Measurements from ENCODE around the gene SKOR1. TPM values are rescaled to one million over a fixed set of nuclear protein-coding genes. Genes with fewer than 3 reads are reported as not detected.
A peak's percentile ranks its signal among the peaks of the same experiment; 100 is the strongest.

Gene SKOR1
- total and polyA plus RNA-seq, 2 donors: 0.14 to 0.46 TPM

DNA sequence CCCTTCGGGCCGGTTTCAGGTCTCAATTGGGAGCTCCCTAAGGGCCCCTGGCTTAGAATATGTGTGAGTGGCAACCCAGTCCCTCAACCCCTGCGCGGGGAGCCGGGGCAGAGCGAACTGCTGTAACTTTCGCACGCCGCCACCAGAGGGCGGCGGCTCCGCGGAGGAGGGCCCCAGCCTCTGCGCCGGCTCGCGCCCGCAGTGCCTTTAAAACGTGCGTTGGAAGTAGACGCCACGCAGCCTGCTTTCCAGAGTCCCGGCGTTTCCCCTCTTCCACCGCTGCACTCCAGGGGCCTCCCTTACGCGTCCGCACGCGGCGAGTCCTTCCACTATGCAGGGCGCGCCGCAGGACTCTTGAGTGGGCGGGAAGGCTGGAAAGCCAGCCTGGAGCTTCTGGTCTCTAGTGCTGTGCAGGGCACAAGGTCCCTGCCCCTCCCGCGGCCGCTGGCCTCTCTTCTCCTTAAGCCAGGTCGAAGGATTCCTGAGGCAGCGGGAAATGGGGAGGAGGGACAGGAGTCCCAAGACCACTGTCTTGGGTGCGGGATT, 38.2 kb downstream of the SKOR1 start:
- Histone ChIP-seq H3K4me1 (ENCODE audit: control insufficient read depth in 2 of 2, insufficient read depth in 2 of 2, low read length in 2 of 2) (peaks cover 0 to 4% of the 10 kb centered on the region in 2 donors), H3K36me3 (ENCODE audit: control insufficient read depth in 2 of 2, insufficient read depth in 2 of 2, low read length in 1 of 2) (no peaks in the 10 kb centered on the region), H3K4me3 (ENCODE audit: low read length in 2 of 2) (peak overlapping the region; percentile 13 to 25), H3K27me3 (ENCODE audit: control insufficient read depth in 2 of 2, insufficient read depth in 1 of 2, low read length in 1 of 2) (no peaks in the 10 kb centered on the region), H3K9me3 (ENCODE audit: control insufficient read depth in 2 of 2, insufficient read depth in 1 of 2, low read length in 1 of 2) (peaks cover 0 to 5% of the 10 kb centered on the region in 2 donors), H3K27ac (ENCODE audit: low read depth in 1 of 2, low read length in 1 of 2) (no peak overlapping the region)
- 7% methylated on average over 41 of the region's 41 CpGs for WGBS
- peak in 6 of 9 donors; percentile 52 to 85 (median 66) for DNase-seq (ENCODE audit: low read depth in 6 of 9, low spot score in 9 of 9)

DNA sequence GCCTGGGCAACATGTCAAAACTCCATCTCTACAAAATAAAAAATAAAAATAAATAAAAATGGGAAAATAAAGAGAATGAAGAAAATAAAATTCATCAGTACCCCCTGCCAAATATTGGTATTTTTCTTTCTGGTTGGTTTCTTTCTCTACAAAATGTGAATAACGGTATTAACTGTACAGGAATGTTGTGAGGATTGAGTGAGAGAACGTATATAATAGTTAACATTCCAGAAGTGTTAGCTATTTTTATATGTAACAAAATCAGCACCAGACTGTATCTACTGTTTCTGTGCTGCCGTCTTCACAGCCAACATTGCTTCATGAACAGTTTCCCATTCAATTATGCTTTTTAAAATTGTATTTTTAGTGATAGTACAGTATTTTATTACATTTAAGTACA, 40.0 kb downstream of the SKOR1 start:
- DNase-seq (ENCODE audit: low read depth in 6 of 9, low spot score in 9 of 9): no peak
- 95% methylated on average over 3 of the region's 3 CpGs for WGBS
- Histone ChIP-seq H3K4me3 (ENCODE audit: low read length in 2 of 2) (no peak overlapping the region), H3K27me3 (ENCODE audit: control insufficient read depth in 2 of 2, insufficient read depth in 1 of 2, low read length in 1 of 2) (no peaks in the 10 kb centered on the region), H3K27ac (ENCODE audit: low read depth in 1 of 2, low read length in 1 of 2) (no peak overlapping the region), H3K9me3 (ENCODE audit: control insufficient read depth in 2 of 2, insufficient read depth in 1 of 2, low read length in 1 of 2) (peaks cover 0 to 11% of the 10 kb centered on the region in 2 donors), H3K4me1 (ENCODE audit: control insufficient read depth in 2 of 2, insufficient read depth in 2 of 2, low read length in 2 of 2) (peaks cover 0 to 4% of the 10 kb centered on the region in 2 donors), H3K36me3 (ENCODE audit: control insufficient read depth in 2 of 2, insufficient read depth in 2 of 2, low read length in 1 of 2) (no peaks in the 10 kb centered on the region)

DNA sequence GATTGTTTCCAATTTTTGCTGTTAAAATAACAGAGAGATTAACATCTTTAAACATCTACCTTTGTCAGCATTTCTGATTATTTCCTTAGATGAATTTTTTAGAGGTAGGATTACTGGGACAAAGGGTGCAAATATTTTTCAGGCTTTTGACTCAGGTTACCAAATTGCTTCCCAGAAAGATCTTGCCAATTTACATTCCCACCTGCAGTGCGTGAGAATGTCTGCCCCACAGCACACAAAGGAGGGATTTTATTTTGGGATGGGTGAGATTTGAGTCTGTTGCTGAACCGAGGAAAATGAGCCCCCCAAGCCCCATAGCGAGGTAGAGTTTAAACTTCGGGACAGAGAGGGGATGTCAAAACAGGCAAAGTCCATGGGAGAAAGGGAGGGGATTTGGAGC, 40.5 kb downstream of the SKOR1 start:
- H3K4me3 ChIP-seq (ENCODE audit: low read length in 2 of 2): no peak overlapping the region
- H3K4me1 ChIP-seq (ENCODE audit: control insufficient read depth in 2 of 2, insufficient read depth in 2 of 2, low read length in 2 of 2): peaks cover 0 to 4% of the 10 kb centered on the region in 2 donors
- H3K27ac ChIP-seq (ENCODE audit: low read depth in 1 of 2, low read length in 1 of 2): no peak overlapping the region
- H3K36me3 ChIP-seq (ENCODE audit: control insufficient read depth in 2 of 2, insufficient read depth in 2 of 2, low read length in 1 of 2): no peaks in the 10 kb centered on the region
- no peaks in the 10 kb centered on the region for H3K27me3 ChIP-seq (ENCODE audit: control insufficient read depth in 2 of 2, insufficient read depth in 1 of 2, low read length in 1 of 2)
- 96% methylated on average over 4 of the region's 4 CpGs for WGBS
- peaks cover 0 to 11% of the 10 kb centered on the region in 2 donors for H3K9me3 ChIP-seq (ENCODE audit: control insufficient read depth in 2 of 2, insufficient read depth in 1 of 2, low read length in 1 of 2)
- no peak for DNase-seq (ENCODE audit: low read depth in 6 of 9, low spot score in 9 of 9)

DNA sequence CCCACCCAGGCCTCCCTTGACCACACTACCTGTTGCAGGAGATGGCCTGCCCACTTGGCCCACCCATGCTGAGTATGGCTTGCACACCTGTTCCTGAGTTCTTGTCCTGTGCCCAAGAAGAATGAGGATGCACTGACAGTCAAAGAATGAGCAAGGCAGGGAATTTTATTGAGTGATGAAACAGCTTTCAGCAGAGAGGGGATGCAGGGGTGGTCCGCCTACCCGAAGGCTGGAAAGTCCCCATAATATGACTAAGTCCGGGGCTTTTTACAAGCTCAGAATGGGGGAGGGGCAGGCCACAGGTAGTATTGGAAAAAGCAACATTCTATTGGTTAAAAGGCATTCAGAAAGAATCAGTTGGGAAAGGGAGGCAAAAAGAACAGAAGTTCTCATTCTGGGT, 44.4 kb downstream of the SKOR1 start:
- Histone ChIP-seq H3K4me3 (ENCODE audit: low read length in 2 of 2) (no peak overlapping the region), H3K36me3 (ENCODE audit: control insufficient read depth in 2 of 2, insufficient read depth in 2 of 2, low read length in 1 of 2) (no peaks in the 10 kb centered on the region), H3K27ac (ENCODE audit: low read depth in 1 of 2, low read length in 1 of 2) (no peak overlapping the region), H3K27me3 (ENCODE audit: control insufficient read depth in 2 of 2, insufficient read depth in 1 of 2, low read length in 1 of 2) (no peaks in the 10 kb centered on the region), H3K9me3 (ENCODE audit: control insufficient read depth in 2 of 2, insufficient read depth in 1 of 2, low read length in 1 of 2) (peaks cover 0 to 11% of the 10 kb centered on the region in 2 donors), H3K4me1 (ENCODE audit: control insufficient read depth in 2 of 2, insufficient read depth in 2 of 2, low read length in 2 of 2) (no peaks in the 10 kb centered on the region)
- 96% methylated on average over 3 of the region's 3 CpGs for WGBS
- no peak for DNase-seq (ENCODE audit: low read depth in 6 of 9, low spot score in 9 of 9)

DNA sequence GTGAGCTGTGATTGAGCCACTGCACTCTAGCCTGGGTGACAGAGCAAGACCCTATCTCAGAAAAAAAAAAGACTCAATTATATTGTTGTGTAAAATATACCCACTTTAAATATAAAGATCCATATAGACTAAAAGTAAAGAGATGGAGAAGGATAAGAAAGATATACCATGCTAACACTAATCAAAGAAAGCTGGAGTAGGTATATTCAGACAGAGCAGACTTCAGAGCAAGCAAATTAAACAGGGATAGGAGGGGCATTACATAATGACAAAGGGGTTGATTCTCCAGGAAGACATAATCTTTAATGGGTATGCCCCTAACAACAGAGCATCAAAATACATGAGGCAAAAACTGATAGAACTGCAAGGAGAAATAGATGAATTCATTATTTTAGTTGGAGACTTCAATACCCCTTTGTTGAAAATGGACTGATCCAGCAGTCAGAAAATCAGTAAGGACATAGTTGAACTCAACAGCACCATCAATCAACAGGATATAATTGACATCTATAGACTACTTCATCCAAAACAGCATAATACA, 45.6 kb downstream of the SKOR1 start:
- Histone ChIP-seq H3K9me3 (ENCODE audit: control insufficient read depth in 2 of 2, insufficient read depth in 1 of 2, low read length in 1 of 2) (peaks cover 0 to 11% of the 10 kb centered on the region in 2 donors), H3K27ac (ENCODE audit: low read depth in 1 of 2, low read length in 1 of 2) (no peak overlapping the region), H3K27me3 (ENCODE audit: control insufficient read depth in 2 of 2, insufficient read depth in 1 of 2, low read length in 1 of 2) (no peaks in the 10 kb centered on the region), H3K36me3 (ENCODE audit: control insufficient read depth in 2 of 2, insufficient read depth in 2 of 2, low read length in 1 of 2) (no peaks in the 10 kb centered on the region), H3K4me1 (ENCODE audit: control insufficient read depth in 2 of 2, insufficient read depth in 2 of 2, low read length in 2 of 2) (no peaks in the 10 kb centered on the region), H3K4me3 (ENCODE audit: low read length in 2 of 2) (no peak overlapping the region)
- no peak for DNase-seq (ENCODE audit: low read depth in 6 of 9, low spot score in 9 of 9)

DNA sequence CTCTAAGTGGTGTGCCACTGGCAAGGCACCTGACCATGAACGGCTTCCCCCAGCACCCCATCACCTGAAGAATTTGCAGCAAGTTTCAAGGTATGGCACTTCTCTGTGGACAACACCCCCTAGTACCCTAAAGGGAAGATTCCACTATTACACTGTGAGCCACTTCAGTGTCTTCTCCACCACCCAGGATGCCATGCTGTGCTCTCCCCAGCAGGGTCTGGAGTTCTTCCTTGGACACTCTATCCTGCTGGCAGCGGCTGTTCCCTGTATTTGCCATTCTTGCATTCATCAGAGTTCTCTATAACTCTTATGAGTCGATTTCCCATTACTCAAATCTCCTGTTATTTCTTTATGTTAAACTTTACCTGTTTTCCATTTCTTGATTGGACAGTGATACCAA, 48.5 kb downstream of the SKOR1 start:
- WGBS: 95% methylated on average over 3 of the region's 3 CpGs
- DNase-seq (ENCODE audit: low read depth in 6 of 9, low spot score in 9 of 9): no peak
- Histone ChIP-seq H3K9me3 (ENCODE audit: control insufficient read depth in 2 of 2, insufficient read depth in 1 of 2, low read length in 1 of 2) (peaks cover 0 to 11% of the 10 kb centered on the region in 2 donors), H3K36me3 (ENCODE audit: control insufficient read depth in 2 of 2, insufficient read depth in 2 of 2, low read length in 1 of 2) (no peaks in the 10 kb centered on the region), H3K27ac (ENCODE audit: low read depth in 1 of 2, low read length in 1 of 2) (no peak overlapping the region), H3K27me3 (ENCODE audit: control insufficient read depth in 2 of 2, insufficient read depth in 1 of 2, low read length in 1 of 2) (no peaks in the 10 kb centered on the region), H3K4me3 (ENCODE audit: low read length in 2 of 2) (no peak overlapping the region), H3K4me1 (ENCODE audit: control insufficient read depth in 2 of 2, insufficient read depth in 2 of 2, low read length in 2 of 2) (peaks cover 0 to 1% of the 10 kb centered on the region in 2 donors)

DNA sequence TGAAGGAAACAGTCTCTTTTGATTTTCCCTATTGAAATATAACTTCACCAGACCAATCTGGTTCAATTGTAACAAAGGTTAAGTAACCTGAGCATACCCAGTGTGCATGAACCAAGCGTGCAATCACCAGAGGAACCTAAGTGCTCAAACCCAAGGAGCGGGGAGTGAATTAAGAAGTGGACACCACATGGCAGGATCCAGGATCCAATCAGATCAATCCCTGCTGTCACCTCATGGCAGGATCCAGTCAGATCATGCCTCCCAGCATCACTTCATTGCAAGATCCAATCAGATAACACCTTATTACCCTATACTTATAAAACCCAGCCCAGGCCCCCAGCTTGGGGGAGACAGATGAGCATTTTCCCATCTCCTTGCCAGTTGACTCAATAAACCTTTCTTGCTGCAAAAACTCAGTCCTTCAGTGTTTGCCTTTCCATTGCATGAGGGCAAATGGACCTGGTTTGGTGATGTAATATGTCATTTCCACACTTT, 53.5 kb downstream of the SKOR1 start:
- WGBS: 95% methylated on average over 2 of the region's 2 CpGs
- peaks cover 0 to 2% of the 10 kb centered on the region in 2 donors for H3K9me3 ChIP-seq (ENCODE audit: control insufficient read depth in 2 of 2, insufficient read depth in 1 of 2, low read length in 1 of 2)
- no peak overlapping the region for H3K4me3 ChIP-seq (ENCODE audit: low read length in 2 of 2)
- peaks cover 3 to 27% of the 10 kb centered on the region in 2 donors for H3K4me1 ChIP-seq (ENCODE audit: control insufficient read depth in 2 of 2, insufficient read depth in 2 of 2, low read length in 2 of 2)
- H3K36me3 ChIP-seq (ENCODE audit: control insufficient read depth in 2 of 2, insufficient read depth in 2 of 2, low read length in 1 of 2): no peaks in the 10 kb centered on the region
- DNase-seq (ENCODE audit: low read depth in 6 of 9, low spot score in 9 of 9): no peak
- no peak overlapping the region for H3K27ac ChIP-seq (ENCODE audit: low read depth in 1 of 2, low read length in 1 of 2)
- no peaks in the 10 kb centered on the region for H3K27me3 ChIP-seq (ENCODE audit: control insufficient read depth in 2 of 2, insufficient read depth in 1 of 2, low read length in 1 of 2)

DNA sequence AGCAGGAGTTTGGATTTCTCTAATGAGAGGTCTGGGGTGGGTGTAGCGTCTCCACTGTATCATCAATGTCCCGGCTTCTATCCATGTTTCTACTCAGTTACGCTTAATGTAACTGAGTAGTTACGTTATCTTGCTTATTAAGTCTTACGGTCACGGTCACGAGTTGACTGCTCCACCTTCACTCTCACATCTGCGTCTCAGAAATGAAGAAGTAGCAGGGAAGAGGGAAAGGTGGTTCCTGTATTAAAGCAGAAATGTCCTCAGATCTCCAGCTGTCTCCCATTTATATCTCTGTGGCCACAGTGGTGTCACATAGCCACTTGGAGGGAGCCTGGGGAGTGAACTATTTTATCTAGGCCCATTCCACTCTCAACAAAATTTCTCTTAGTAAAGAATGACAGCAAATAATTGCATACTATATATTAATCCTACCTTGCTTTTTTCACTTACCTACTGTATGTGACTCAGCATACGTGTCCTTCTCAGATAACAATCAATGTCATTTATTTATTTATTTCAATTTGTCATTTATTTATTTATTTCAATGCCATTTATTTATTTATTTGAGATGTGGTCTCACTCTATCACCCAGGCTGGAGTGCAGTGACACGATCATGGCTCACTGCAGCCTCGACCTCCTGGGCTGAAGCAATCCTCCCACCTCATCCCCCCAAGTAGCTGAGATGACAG, 54.3 kb downstream of the SKOR1 start:
- H3K36me3 ChIP-seq (ENCODE audit: control insufficient read depth in 2 of 2, insufficient read depth in 2 of 2, low read length in 1 of 2): no peaks in the 10 kb centered on the region
- H3K4me1 ChIP-seq (ENCODE audit: control insufficient read depth in 2 of 2, insufficient read depth in 2 of 2, low read length in 2 of 2): peaks cover 3 to 36% of the 10 kb centered on the region in 2 donors
- H3K4me3 ChIP-seq (ENCODE audit: low read length in 2 of 2): no peak overlapping the region
- no peak for DNase-seq (ENCODE audit: low read depth in 6 of 9, low spot score in 9 of 9)
- H3K27me3 ChIP-seq (ENCODE audit: control insufficient read depth in 2 of 2, insufficient read depth in 1 of 2, low read length in 1 of 2): no peaks in the 10 kb centered on the region
- WGBS: 68% methylated on average over 11 of the region's 11 CpGs
- no peaks in the 10 kb centered on the region for H3K9me3 ChIP-seq (ENCODE audit: control insufficient read depth in 2 of 2, insufficient read depth in 1 of 2, low read length in 1 of 2)
- H3K27ac ChIP-seq (ENCODE audit: low read depth in 1 of 2, low read length in 1 of 2): no peak overlapping the region

DNA sequence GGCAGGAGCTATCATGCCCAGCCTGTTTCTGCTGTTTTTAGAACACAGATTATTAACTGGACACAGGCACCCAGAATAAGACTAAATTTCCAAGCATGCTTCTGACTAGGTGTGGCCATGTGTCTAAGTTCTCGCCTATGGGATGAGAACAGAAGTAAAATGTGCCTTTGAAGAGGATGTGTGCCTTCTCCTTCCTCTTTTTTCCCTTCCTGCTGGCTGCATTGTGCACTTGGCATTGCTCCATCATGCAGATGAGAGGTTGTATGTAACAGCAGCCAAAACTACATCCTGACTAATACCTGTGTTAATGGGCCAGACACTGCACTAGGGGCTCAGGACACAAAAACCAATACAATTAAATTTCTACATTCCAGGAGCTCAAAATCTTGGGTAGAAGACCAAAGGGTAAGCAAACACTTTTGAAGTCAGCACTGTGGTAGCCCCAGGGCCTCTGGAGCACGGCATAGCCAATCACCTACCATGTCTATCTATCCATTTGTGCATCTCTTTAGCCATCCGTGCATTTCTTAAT, 55.4 kb downstream of the SKOR1 start:
- no peak overlapping the region for H3K27ac ChIP-seq (ENCODE audit: low read depth in 1 of 2, low read length in 1 of 2)
- no peak for DNase-seq (ENCODE audit: low read depth in 6 of 9, low spot score in 9 of 9)
- peaks cover 3 to 40% of the 10 kb centered on the region in 2 donors for H3K4me1 ChIP-seq (ENCODE audit: control insufficient read depth in 2 of 2, insufficient read depth in 2 of 2, low read length in 2 of 2)
- no peak overlapping the region for H3K4me3 ChIP-seq (ENCODE audit: low read length in 2 of 2)
- no peaks in the 10 kb centered on the region for H3K9me3 ChIP-seq (ENCODE audit: control insufficient read depth in 2 of 2, insufficient read depth in 1 of 2, low read length in 1 of 2)
- H3K27me3 ChIP-seq (ENCODE audit: control insufficient read depth in 2 of 2, insufficient read depth in 1 of 2, low read length in 1 of 2): no peaks in the 10 kb centered on the region
- WGBS: 76% methylated on average over 3 of the region's 3 CpGs
- H3K36me3 ChIP-seq (ENCODE audit: control insufficient read depth in 2 of 2, insufficient read depth in 2 of 2, low read length in 1 of 2): no peaks in the 10 kb centered on the region
